ENCODE results near the gene TMEM121.
"Not testable (repeated sequence)": the region's sequence is repeated elsewhere in the genome, so short reads cannot be mapped to it uniquely, and the experiment has no call there.

Gene TMEM121

GRCh38 chr14:105570482-105570881, 44.1 kb downstream of the TMEM121 start:
- DNase-seq (ENCODE audit: low read depth): no peak

- not testable (repeated sequence) for DNase-seq (ENCODE audit: low read depth)
Observed at GRCh38 chr14:105571181-105571951, 45.0 kb downstream of the TMEM121 start.

GRCh38 chr14:105572063-105572462, 45.7 kb downstream of the TMEM121 start:
- DNase-seq (ENCODE audit: low read depth): not testable (repeated sequence)

- not testable (repeated sequence) for DNase-seq (ENCODE audit: low read depth)
Observed at GRCh38 chr14:105573841-105574240, 47.5 kb downstream of the TMEM121 start.

GRCh38 chr14:105574411-105574810, 48.0 kb downstream of the TMEM121 start:
- not testable (repeated sequence) for DNase-seq (ENCODE audit: low read depth)

- DNase-seq (ENCODE audit: low read depth): not testable (repeated sequence)
Observed at GRCh38 chr14:105575016-105575700, 48.8 kb downstream of the TMEM121 start.

- DNase-seq (ENCODE audit: low read depth): no peak
Observed at GRCh38 chr14:105576525-105577088, 50.2 kb downstream of the TMEM121 start.

GRCh38 chr14:105577314-105577861, 51.0 kb downstream of the TMEM121 start:
- DNase-seq (ENCODE audit: low read depth): no peak

GRCh38 chr14:105578070-105578469, 51.7 kb downstream of the TMEM121 start:
- DNase-seq (ENCODE audit: low read depth): no peak

GRCh38 chr14:105579221-105579620, 52.8 kb downstream of the TMEM121 start:
- not testable (repeated sequence) for DNase-seq (ENCODE audit: low read depth)
